ENCODE data around the gene MTHFD1.

The MTHFD1 gene

GRCh38 chr14:64409126-64409920, 21.2 kb downstream of the MTHFD1 start:
- peak; percentile 50 for DNase-seq

- peak; percentile 32 for DNase-seq
These were observed 22.1 kb downstream of the MTHFD1 start for GRCh38 chr14:64410084-64410774.

GRCh38 chr14:64411001-64411400, 22.8 kb downstream of the MTHFD1 start:
- DNase-seq = no peak

- no peak for DNase-seq
These were observed 24.1 kb downstream of the MTHFD1 start for GRCh38 chr14:64412237-64412636.

- DNase-seq = no peak
These were observed 28.3 kb downstream of the MTHFD1 start for GRCh38 chr14:64416348-64416932.

- DNase-seq = peak; percentile 65
These were observed 29.1 kb downstream of the MTHFD1 start for GRCh38 chr14:64417055-64417770.

- no peak for DNase-seq
These were observed 29.6 kb downstream of the MTHFD1 start for GRCh38 chr14:64417771-64418125.

GRCh38 chr14:64419003-64419402, 30.9 kb downstream of the MTHFD1 start:
- DNase-seq = no peak

GRCh38 chr14:64421166-64421565, 33.0 kb downstream of the MTHFD1 start:
- DNase-seq = no peak

- no peak for DNase-seq
These were observed 33.9 kb downstream of the MTHFD1 start for GRCh38 chr14:64422005-64422404.

GRCh38 chr14:64422756-64423155, 34.6 kb downstream of the MTHFD1 start:
- no peak for DNase-seq

- no peak for DNase-seq
These were observed 35.8 kb downstream of the MTHFD1 start for GRCh38 chr14:64423987-64424386.

- DNase-seq = no peak
These were observed 46.4 kb downstream of the MTHFD1 start for GRCh38 chr14:64434528-64434927.

- no peak for DNase-seq
These were observed 50.2 kb downstream of the MTHFD1 start for GRCh38 chr14:64438181-64438841.

- DNase-seq = no peak
These were observed 51.0 kb downstream of the MTHFD1 start for GRCh38 chr14:64439141-64439540.

- DNase-seq = no peak
These were observed 52.3 kb downstream of the MTHFD1 start for GRCh38 chr14:64440494-64440893.

GRCh38 chr14:64442300-64442988, 54.3 kb downstream of the MTHFD1 start:
- DNase-seq = peak; percentile 84

GRCh38 chr14:64444140-64444539, 56.0 kb downstream of the MTHFD1 start:
- DNase-seq = no peak

- DNase-seq = no peak
These were observed 57.1 kb downstream of the MTHFD1 start for GRCh38 chr14:64444984-64445845.

GRCh38 chr14:64447876-64448670, 59.9 kb downstream of the MTHFD1 start:
- no peak for DNase-seq
